Myocyte (in vitro differentiated cells): ENCODE results near the gene SNAP23. TPM values are rescaled to one million over a fixed set of nuclear protein-coding genes. Genes with fewer than 3 reads are reported as not detected.

Experiments used
- DNase-seq: peaks from one replicate; pipeline ENCODE4 v3.0.0-alpha.2; 2012; ENCODE audit warnings: low read depth
- total RNA-seq: library from RNA; depleted of rRNA; stranded (reverse); fragments of >200 nt; gene quantifications from 2 replicates; pipeline ENCODE4 v1.2.3, GENCODE V29; 2014

SNAP23 gene
- total RNA-seq, 1 donor from 2014 or later, result 91.6 TPM

DNA sequence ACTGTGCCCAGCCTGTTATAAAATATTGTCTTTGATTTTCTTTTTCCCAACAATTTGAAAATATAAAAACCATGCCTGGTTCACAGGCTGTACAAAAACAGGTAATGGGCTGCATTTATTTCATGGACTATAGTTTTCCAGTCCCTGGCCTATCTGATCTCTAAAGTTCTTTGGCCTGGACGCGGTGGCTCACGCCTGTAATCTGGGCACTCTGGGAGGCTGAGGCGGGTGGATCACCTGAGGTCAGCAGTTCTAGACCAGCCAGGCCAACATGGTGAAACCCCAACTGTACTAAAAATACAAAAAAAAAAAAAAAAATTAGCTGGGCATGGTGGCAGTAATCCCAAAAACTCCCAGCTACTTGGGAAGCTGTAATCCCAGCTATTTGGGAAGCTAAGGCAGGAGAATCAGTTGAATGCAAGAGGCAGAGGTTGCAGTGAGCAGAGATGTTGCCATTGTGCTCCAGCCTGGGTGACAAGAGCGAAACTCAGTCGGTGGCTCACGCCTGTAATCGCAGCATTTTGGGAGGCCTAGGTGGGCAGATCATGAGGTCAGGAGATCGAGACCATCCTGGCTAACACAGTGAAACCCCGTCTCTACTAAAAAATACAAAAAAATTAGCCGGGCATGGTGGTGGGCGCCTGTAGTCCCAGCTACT lies 61.2 kb downstream of the SNAP23 start:
- DNase-seq, result peak; percentile 22

DNA sequence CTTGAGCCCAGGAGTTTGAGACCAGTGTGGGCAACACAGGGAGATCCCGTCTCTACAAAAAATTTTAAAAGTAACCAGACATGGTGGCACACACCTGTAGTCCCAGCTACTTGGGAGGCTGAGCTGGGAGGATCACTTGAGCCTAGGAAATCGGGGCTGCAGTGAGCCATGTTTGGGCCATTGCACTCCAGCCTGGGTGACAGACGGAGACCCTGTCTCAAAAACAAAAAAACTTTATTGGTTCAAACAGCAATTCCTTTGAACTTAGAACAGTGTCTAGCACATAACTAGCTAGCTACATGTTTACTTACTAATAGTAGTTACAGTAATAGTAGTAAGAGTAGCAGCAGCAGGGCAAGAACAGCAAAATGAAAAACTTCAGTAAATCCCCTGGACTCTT lies 63.3 kb downstream of the SNAP23 start:
- DNase-seq, result no peak

DNA sequence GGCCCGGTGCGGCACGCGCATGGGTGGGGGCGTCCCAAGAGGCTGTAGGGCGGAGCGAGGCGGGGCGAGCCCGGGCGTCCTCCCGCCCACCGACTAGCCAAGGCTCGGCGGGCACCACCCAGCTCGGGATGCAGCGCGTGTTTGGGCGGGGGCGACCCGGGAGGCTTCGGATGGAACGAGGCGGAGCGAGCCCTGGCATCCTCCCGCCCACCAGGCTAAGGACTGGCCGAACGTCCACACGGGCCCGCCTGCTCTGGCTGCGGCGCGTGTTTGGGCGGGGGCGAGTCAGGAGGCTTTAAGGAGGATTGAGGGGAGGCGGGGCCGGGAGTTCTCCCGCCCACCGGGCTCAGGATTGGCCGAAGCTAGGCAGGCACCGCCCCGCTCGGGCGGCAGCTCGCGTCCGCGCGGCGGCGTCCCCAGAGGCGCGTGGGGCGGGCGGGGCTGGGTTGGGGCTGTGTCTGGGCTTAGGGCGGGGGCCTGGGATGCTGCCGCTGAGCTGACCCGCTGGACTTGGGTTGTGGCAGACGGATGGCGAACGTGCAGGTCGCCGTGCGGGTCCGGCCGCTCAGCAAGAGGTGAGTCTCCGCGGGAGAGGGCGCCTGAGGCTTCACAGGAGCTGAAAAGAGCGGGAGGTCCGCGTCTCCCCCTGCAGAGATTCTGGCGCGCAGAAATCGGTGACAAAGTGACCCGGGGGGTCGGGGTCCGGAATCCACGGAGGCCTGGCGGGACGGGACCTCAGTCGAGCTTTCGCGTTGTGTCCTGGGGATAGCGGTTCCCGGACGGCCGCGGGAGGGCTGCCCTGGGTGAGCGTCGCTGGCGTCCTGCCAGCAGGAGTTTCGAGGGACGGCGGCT lies 80.0 kb downstream of the SNAP23 start, which contains the start of gene STARD9:
Gene STARD9 (plus strand): TSS at position 419 of the 852 bp plus-strand sequence. CDS start 110 bp downstream, at position 529.
- peak; percentile 99 for DNase-seq

DNA sequence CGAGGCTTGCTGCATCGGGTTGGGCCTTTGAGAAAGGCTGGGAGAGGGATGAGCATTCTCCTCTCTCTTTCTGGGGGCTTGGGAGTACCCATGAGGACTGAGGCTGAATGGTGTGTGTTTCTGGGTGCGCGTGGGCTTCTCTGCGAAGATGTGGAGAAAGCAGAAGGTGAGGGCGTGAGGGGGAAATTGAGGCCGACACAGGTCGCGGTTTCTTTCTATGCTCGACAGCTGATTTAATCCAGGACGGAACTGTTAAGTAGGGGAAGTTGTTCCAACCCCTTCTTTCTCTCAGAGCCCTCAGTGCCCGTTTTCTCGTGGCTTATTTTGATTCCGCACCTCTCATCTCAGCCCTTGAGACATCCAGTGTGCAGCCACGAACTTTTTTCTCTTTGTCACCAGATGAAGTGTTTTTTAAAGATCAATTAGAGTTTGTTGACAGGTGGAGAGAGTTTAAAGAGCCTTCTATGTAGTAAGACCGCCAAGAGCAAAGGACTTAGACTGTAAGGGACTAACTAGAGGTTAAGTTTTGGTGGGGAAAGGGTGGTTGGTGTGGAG lies 80.7 kb downstream of the SNAP23 start:
- DNase-seq, result no peak

DNA sequence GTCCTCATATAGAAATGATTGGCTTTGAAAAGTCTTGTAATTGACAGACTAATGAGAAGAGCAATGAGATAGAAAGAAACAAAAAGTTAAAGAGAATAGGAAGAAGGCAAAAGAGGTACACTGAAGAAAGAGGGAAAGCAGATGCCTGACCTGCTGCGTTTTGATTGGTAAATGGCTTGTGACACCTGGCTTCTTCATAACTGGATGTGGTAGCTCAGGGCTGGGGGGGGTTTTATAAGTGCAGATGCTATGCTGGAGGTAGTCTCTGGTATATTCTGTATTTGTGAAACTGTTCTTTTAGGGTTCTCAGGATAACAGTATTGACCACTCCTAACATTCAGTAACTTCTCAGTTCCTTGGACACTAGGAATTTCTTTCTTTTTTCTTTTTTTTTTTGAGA lies 81.3 kb downstream of the SNAP23 start:
- DNase-seq, result no peak

DNA sequence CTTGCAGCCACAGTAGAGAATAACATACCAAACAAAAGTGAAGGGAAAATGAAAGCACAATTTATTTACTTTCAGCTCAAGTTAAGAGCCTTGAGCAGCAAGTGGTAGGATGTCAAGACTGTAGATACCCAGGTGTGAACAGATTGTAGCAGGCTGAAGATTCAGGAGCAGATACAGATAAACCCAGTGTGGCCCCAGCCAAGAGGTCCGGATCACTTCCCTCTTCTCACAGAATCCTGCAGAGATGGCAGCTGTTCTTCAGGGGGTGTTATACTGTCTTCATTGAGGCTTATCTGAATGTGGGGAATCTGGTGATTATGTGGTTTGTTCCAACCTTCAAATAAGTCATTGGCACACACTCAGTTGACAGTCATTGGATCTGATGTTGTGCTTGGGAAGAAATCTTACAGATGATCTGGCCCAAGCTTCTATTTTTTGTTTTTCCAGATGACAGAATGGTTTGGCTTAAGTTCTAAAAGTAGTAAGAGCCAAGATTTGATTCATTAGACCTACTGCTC lies 82.1 kb downstream of the SNAP23 start:
- DNase-seq, result peak; percentile 94

DNA sequence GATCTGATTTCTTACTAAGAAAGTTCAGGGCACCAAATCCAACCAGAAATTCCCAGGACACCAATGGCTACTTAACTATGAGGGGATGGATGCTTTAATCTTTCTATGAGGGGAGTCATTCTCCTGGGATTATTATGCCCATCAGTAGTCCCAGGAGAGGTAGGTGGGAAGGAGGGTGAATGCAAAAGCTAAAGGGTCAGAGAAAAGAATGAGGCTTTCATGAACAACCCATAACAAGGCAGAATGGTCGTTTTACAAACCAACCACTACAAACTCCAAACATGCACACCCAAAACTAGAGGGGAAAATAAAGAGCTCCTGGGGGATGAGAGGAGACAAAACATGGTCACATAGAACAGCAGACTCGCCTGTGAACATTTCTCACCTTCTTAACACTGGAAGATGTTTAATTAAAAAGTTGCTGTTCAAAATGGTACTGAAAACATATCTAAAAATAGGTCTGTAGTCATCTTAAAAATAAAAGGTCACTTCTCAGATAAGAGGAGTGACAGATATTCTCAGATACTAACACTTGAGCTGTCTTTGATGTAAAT lies 83.6 kb downstream of the SNAP23 start:
- DNase-seq, result no peak

DNA sequence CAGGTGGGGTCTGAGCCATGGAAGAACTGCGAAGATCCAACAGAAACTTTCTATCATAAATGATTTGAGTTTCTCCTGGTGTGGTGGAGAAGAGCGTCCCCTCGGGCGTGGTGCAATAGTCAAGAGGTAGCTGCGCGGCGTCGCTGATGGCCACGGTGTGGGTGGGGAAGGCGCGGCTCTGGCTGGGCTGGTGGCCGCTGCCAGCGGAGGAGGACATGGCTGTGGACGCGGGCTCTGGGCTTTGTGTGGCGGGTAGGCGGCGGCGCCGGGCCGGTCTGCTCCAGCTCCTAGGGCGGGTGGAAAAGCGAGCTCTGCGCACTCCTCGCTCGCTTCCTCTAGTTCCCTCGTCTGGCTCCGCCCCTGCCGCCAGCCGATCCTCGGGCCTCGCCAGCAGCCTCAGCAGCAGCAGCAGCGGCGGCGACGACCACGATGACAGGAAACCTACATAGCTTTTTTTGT lies 85.9 kb downstream of the SNAP23 start:
- DNase-seq, result peak; percentile 75

Other genes with a start within 250 kb of the SNAP23 start
- 23.0 and 27.9 TPM in 2 replicates for gene GANC, start 222.4 kb upstream of the SNAP23 start, total RNA-seq
- 53.3 and 82.5 TPM in 2 replicates for gene TMEM87A, start 222.2 kb upstream of the SNAP23 start, total RNA-seq
- 8.2 and 12.3 TPM in 2 replicates for gene CAPN3, start 136.1 kb upstream of the SNAP23 start, total RNA-seq
- 236 and 741 TPM in 2 replicates for gene ZNF106, start 4.5 kb upstream of the SNAP23 start, total RNA-seq
- gene LRRC57, start 53.2 kb downstream of the SNAP23 start, total RNA-seq, result 9.5 and 11.1 TPM in 2 replicates
- gene HAUS2, start 53.2 kb downstream of the SNAP23 start, total RNA-seq, result 18.0 and 18.7 TPM in 2 replicates
- 5.4 and 10.1 TPM in 2 replicates for gene STARD9, start 80.0 kb downstream of the SNAP23 start, total RNA-seq
- 11.9 and 22.0 TPM in 2 replicates for gene CDAN1, start 241.5 kb downstream of the SNAP23 start, total RNA-seq